Stimulated activated CD4-positive, alpha-beta T cell treated with anti-CD3 and anti-CD28 coated beads, TNF-alpha, amount 100 ng/mL, for 4 hours (primary cell): Measurements from ENCODE around the gene TMEM240.

Experiments
- DNase-seq, 3 experiments: peaks; one replicate each; pipeline ENCODE4 v3.0.0-alpha.2; 2020; ENCODE audit warnings: low read depth in 3 of 3

Gene TMEM240

GRCh38 chr1:1540090-1540817 is at the start of gene TMEM240:
Gene TMEM240 (minus strand): TSS chr1:1540624. CDS start chr1:1540346, 278 bp downstream.
- peak; percentile 32 to 38 (median 34) for DNase-seq

DNA sequence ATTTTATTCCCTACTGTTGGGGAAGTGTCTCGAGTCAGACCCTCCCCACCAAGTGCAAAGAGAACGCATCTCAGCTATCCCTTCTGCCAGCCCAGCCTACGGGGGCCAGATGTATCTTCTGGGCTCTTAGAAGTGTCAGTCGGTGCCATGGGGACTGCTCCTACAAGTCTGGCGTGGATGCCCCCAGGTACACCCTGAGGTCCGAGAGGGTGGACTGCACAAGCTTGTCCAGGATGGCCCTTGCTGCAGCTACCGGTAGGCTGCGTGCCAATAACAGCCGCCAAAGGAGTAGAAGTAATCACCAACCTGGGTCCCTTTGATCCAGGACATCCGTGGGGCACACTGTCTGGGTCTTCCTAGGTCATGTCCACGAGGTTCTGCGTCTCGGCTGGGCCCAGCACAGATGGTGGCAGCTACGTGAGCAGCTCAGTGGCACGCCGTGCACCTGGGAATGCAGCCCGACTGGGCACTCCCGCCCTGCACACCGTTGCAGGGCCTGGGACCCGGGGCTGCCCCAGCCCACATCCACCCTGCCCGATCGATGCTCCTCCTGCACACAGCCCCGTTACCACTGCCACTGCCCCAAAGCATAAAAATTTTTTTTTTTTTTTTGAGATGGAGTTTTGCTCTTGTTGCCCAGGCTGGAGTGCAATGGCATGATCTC is 43.1 kb upstream of the TMEM240 start:
- no peak for DNase-seq

DNA sequence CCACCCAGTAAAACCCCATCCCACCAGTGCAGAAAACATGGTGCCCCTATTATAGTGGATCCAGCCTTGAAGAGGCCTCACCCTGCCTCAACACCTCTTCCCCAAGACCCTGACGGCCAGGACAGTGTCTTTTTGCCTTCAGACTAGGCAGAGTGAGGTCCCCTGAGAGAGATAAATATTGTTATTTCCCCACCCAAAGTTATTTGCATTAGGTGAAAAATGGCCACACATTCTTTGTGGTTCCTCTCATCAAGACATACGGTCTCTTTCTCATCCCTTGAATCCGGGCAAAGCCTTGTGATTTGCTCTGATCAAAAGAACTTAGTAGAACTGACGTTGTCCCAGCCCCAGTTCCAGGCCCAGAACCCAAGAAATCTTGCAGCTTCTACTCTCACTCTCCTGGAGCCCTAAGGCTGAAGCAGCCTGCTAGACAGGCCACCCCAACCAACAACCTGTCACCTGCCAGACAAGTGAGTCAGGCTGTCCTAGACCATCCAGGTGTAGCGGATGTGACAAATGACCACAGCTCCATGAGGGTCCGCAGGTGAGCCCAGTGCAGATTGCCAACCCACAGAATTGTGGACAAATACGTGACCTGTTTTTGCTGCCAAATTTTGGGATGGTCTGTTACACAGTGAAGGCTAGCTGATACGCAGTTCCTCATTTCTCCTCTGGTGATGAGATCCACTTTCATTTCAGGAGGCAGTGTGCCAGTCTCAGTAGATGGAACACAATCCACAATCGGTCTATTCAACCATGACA is 42.3 kb upstream of the TMEM240 start:
- no peak for DNase-seq

DNA sequence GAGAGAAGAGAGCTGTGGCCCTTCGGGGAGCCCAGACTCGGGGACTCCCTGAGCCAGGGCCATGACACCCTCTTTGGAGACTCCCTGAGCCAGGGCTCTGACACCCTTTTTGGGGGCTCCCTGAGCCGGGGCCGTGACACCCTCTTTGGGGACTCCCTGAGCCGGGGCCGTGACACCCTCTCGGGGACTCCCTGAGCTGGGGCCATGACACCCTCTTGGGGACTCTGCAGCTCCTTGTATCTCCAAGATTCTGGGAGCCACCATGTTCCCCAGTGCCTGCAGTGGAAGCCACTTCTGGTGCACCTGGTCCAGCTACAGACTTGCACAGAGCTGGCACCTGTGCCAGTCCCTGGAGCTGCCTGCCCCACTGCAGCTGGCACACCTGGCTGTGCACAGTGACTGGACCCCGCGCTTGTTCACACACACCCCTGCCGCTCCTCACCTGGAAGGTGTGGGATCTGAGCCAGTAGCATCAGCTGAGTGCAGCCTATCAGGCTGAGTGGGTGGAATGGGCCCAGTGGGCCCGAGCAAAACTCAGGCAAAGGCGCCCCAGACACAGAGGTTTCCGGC is 38.0 kb upstream of the TMEM240 start:
- no peak for DNase-seq

DNA sequence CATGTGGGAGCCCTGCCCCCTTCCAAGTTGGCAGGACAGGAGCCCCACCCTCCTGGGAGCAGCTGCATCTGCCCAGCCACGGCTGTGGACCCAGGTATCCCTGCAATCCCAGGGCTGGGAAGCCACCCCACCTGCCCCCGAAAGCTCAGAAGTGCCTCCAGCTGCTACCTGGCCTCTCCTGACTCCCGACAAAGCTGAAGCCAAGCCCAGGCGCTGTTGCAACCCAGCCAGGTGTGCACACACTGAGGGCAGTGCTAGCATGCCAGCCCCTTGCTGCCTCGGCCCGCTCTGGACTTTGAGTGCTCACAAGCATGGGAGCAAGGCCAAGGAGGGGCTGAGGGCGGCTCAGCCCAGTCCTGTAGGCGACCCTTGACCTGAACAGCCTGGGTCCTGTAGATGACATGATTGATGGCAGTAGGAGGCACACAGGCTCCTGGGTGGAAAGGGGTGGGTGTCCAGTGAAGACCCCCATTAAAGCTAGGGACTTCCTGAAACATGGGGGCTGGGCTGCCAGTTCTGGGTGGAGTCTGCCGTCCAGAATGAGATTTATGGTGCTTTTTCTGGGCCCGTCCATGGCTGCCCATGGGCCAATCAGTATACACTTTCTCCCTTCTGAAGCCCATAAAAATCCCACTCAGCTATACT is 37.1 kb upstream of the TMEM240 start:
- no peak for DNase-seq

GRCh38 chr1:1574721-1575537 is 34.5 kb upstream of the TMEM240 start, which contains the start of gene SSU72:
Gene SSU72 (minus strand): TSS chr1:1574863. CDS start chr1:1574557, 306 bp downstream.
- peak; percentile 84 to 86 (median 85) for DNase-seq

DNA sequence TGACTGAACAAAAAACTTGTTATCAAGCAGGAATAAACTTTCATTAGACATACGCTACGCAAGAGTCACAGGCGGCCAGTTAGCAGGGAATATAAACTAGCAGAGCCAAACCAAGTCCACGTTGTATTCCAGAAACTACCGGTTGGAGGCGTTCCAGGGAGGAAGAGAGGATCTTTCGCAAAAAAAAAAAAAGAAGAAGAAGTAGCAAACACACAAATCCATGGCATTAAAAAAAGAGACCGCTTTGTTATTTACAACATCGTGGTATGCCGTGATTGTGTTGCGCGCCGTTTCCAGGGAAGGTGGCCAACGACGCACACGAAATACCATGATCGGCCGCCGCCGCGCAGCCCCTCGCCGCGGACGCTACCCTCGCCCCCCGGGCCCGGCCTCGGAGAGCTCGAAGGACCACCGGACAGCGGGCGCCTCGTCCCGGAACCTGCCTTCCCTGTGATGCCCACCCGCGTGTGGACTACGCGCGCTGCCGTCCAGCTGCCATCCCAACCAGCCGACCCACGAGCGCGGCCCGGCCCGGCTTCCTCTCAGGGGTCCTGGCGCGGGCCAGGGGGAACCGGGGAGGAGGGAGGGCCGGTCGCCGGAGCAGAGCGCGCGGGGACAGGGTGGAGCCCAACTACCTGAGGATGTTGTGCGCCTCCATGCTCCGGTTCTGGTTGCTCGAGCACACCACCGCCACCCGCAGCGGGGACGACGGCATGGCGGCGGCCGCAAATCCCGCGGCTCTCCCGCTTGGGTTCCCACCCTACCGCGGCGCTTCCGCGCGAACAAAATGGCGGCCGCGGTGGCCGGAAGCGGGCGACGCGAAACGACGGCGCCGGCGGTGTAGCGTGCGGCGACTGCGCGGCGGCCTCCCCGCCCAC is 33.7 kb upstream of the TMEM240 start:
- peak in 2 of 3 experiments; percentile 8 to 31 for DNase-seq

DNA sequence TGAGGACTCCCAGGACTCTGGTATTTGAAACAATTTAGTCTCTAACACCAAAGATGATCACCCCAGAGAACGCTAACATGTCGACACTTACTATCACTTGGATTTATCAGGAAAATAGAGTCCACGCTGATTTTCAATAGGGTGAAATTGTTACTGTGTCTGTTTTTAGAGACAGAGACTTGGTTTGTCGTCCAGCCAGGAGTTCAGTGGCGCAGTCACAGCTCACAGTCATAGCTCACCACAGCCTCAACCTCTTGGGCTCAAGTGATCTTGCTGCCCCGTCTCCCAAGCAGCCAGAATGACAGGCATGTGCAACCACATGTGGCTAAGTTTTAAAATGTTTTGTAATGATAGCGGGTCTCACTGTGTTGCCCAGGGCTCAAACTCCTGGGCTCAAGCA is 28.9 kb upstream of the TMEM240 start:
- DNase-seq: no peak

DNA sequence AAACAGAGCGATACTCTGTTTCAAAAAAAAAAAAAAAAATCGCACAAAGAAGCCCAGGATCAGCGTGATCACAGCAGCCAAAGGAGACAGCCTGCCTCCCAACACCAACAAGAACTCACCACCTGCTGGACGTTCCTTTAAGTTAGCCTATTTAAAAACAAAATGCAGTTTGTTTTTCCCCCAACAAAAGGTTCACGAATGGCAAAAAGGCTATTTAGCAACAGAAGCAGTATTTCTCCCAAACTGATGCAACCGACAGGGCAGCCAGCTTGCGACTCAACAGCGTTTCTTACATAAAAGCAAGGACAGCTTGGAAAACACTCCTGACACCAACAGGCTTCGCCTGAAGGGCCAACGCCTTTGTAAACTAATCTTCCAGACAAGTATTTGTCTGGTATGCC is 27.5 kb upstream of the TMEM240 start:
- no peak for DNase-seq

DNA sequence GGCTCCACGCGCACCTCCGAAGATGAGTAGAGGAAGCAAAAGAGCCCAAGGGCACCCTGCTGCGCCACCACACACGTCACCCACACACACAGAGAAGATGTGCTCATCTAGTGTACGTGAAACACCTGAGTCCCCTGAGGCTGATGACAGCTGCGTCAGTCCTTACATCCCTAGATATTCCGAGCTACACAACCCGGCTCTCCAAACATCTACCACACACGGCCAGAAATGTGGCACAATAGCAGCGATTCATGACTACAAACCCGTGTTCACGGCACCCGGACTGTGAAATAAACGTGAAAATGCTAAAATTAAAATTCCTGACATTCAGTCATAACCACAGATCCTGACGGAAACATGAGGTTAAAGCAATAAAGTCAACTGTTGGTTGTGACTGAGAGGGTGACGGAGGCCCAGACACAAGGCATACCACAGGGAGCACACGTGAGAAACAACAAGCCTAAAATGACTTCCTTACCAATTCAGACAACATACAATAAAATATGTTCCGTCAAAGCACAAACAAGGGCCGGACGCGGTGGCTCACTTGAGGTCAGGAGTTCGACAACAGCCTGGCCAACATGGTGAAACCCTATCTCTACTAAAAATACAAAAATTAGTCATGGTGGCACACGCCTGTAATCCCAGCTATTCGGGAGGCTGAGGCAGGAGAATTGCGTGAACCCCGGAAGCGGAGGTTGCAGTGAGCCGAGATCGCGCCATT is 26.9 kb upstream of the TMEM240 start:
- no peak for DNase-seq

DNA sequence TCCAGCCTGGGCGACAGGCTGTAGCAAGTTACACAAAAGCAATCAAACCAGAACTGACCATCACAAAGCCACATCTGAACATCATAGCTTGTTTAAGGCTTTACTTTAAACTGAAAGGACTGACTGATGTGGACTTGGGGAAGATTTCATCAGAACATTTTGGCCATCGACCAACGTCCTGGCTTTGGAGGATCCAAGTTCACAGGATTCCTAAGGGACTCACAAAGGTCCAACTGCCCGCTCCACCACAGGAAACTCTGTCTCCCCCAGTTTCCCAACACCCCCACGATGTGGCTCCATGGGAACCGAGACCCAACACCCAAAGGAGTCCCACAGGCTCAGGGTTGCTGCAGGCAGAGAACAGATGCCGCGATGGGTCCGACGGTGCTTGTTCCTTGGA is 24.9 kb upstream of the TMEM240 start:
- DNase-seq: no peak

DNA sequence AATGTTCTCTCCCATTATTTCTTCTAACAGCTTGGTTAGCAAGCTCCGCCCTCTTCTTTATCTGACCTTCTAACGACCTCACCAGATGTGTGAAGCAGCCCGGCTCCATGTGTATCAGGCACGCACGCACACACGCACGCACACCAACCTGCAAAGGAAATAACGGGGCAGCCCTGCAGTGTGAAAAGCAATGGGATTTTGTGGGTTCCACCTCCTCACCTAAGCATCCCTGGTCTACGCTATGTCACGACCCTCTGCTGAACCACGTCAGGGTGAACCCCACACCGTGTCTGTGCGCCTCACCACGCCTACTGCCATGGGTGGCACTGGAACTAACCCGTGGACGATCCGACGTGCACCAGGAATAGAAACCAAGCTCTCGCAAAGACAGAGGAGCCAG is 23.8 kb upstream of the TMEM240 start:
- no peak for DNase-seq

DNA sequence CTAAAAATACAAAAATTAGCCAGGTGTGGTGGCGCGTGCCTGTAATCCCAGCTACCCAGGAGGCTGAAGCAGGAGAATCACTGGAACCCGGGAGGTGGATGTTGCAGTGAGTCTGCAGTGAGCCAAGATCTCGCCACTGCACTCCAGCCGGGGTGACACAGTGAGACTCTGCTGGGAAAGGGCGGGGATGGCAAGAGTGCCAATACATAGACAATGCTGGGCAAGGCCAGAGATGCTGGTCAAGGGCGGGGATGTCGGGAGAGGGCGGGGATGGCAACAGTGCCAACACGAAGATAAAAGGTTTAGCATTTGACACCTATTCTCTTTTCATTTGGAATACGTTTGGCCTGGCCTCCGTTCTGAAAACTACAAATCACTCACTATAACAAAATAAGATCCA is 23.3 kb upstream of the TMEM240 start:
- DNase-seq: no peak

- no peak for DNase-seq
Observed at GRCh38 chr1:1562556-1563195, 22.3 kb upstream of the TMEM240 start.

DNA sequence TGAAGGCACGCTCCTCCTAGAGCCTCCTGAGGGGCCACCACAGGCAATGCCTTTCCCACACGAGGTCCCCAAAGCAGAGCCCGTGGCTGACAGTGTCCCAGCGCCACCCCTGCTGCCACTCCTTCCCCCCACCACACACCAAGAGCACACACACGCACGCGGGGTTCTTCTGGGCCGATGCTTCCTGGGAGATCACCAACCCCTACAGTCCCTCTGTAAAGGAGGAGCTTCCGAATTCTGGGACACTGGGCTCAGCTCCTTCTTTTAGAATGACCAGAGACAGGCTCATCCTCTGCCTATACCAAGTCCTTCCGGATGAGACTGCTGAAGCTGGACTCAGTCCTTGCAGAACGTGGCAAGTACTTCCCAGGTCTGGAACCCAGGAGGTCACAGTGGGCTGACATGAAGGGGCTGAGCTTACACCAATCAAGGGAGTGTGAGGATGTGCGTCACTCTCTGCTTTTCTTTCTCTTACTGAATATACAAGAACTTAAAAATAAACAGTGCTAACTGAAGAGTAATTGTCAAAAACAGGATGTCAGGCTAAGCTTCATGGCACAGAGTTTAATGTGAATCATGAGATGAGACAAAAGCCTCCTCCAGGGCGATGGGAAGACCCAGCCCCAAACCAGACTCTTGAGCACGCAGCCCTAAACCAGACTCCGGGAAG is 21.5 kb upstream of the TMEM240 start:
- DNase-seq: no peak

DNA sequence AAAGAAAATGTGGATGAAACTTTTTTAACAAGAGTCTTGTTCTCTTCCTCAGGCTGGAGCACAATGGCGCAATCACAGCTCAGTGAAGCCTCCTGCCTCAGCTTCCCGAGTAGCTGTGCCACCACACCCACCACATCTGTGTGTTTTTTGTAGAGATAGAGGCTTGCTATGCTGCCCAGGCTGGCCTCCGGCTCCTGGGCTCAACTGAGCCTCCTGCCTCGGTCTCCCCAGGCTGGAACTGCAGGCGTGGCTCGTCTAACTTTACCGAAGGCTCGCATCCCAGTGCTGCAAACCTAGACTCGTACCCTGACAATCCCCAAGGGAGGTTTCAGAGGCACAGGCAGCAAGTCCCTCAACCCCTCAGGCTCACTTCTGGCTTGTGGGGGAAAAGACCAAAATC is 19.8 kb upstream of the TMEM240 start:
- no peak for DNase-seq

DNA sequence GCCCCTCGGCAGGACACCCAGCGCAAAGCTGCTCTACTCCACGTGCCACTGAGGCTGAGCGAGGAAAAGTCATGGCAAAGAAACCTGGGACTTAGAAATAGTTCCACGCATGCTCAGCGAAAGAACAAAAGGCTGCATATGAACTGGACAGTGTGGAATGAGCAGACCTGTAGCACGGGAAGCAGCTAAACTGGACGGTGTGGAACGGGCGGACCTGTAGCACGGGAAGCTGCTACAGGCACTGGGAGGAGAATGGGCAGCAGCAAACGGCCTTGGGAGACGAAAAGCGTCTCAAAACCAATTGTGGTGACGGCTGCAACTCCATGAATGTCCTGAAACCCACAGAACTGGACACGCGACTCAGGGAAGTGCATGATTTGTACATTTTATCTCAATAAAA is 18.6 kb upstream of the TMEM240 start:
- DNase-seq: no peak

GRCh38 chr1:1558591-1558990 is 18.2 kb upstream of the TMEM240 start:
- no peak for DNase-seq
